GM19455 (cell line): ENCODE results near the gene MT1M.
"Not testable (repeated sequence)": the region's sequence is repeated elsewhere in the genome, so short reads cannot be mapped to it uniquely, and the experiment has no call there.

Source experiments
- ATAC-seq: cut with Tn5 transposase; IDR thresholded peaks from one replicate; pipeline ENCODE4 v1.9.1; 2021; ENCODE audit not compliant: unreplicated experiment

Gene MT1M

DNA sequence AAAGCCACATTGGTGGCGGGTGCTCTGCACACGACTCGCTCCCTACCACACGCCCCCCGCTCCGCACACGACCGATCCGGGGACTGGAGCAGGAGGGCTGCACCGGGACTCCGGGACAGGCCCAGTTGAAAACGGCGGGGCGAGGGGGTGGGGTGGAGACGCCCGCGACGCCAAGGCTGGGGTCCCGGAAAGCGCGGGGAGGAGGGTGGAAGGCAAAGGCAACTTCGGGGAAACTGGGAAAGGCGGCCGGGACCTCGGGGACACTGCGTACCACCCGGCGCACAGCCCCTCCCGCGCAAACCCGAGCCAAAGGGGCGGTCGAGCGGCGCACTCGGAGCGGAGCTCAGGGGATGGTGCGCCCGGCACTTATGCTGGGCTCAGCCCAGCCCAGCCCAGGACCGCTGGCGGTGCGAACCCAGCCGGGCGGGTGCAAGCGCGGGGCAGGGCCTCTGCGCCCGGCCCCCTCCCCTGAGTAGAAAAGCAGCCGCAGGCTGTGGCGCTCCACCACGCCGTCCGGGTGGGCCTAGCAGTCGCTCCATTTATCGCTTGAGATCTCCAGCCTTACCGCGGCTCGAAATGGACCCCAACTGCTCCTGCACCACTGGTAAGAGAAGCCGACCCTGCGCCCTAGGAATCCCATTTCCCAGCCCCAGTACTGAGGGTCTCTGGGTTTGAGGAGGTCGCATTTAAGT, at the start of gene MT1M:
MT1M (plus strand) TSS at position 504 of the 692 bp plus-strand sequence; CDS start at position 577, 73 bp downstream.
- ATAC-seq = no peak

DNA sequence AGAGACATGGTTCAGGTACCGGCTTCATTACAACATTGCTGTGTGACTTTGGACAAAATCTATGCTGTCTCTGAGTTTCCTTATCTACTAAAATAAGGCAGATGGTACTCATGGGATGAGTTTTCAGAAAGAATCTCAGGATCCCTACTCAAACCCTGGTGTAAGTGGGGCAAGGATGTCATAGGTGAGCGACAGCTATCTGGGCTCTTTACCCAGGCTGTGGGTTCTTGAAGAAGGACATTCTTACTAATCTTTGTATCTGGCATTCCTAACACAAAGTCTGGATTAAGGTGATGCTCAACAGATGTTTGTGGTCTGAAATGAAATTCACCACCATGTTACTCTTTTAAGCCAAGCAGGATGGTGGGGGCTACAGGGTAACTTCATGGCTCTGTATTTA, 49.5 kb upstream of the MT1M start:
- ATAC-seq = not testable (repeated sequence)

DNA sequence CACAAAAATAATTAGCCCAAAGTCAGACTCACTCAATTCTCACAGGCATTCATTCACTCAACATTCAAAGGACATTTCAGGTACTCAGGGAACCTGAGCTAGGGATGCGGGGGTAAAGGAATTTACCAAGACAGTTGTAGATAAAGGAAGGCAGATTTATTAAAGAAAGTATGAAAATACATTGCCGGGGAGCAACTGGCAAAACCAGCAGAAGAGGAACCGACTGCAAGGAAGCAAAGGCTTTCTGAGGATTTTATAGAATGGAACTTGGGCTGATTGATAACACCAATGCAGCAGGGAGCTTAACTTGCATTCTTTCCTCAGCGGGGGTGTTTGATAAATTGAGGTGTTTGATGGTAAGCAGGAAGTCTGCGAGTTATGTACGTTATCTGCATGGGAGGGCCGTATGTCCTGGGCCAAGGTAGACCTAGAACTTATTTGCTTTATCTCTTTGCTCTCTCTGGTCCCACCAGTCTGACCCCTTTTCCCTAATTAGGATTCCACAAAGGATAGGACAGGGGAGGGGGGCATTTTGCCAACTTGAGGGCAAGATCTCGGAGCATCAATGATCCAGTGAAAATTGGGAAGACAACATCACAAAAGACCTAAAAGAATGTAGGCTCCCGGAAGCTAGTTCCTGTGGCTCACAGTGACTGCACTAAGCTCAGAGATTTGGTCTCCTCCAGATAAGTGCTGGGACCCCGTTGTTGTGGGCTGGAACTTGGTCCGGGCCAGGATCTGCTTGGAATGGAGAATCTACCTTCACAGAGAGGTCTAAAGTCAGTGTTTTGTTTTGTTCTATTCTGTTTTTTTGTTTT, 48.9 kb upstream of the MT1M start:
- ATAC-seq = no peak

DNA sequence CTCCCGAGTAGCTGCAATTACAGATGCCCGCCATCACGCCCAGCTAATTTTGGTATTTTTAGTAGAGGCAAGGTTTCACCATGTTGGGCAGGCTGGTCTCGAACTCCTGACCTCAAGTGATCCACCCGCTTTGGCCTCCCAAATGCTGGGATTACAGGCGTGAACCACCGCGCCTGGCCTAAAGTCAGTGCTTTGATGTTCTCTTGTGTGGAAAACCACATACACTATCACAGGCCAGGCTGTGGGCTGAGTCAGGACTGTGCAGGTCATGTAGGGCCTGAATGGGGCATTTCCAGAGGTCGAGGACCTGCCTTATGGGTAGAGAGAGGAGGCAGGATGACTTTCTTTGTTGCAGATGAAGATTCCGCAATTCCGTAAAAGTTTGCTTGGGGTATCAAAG, 48.2 kb upstream of the MT1M start:
- no peak for ATAC-seq

DNA sequence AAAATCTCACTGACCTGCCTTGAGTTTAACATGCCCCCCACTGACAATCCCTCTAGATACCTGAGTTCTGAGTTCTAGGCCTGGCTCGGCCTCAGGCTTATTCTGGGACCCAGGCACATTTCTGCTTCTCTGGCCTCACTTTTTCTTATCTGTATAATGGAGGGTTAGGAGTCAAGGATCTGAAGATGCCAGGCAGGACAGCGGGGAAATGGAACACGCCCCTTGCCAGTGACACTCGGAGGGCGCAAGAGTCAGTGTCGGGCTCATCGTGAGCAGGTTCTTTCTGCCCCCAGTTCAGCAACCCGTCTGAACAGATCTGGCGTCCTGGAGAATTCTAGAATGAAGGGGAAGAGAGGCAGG, 43.7 kb upstream of the MT1M start:
- ATAC-seq = no peak

DNA sequence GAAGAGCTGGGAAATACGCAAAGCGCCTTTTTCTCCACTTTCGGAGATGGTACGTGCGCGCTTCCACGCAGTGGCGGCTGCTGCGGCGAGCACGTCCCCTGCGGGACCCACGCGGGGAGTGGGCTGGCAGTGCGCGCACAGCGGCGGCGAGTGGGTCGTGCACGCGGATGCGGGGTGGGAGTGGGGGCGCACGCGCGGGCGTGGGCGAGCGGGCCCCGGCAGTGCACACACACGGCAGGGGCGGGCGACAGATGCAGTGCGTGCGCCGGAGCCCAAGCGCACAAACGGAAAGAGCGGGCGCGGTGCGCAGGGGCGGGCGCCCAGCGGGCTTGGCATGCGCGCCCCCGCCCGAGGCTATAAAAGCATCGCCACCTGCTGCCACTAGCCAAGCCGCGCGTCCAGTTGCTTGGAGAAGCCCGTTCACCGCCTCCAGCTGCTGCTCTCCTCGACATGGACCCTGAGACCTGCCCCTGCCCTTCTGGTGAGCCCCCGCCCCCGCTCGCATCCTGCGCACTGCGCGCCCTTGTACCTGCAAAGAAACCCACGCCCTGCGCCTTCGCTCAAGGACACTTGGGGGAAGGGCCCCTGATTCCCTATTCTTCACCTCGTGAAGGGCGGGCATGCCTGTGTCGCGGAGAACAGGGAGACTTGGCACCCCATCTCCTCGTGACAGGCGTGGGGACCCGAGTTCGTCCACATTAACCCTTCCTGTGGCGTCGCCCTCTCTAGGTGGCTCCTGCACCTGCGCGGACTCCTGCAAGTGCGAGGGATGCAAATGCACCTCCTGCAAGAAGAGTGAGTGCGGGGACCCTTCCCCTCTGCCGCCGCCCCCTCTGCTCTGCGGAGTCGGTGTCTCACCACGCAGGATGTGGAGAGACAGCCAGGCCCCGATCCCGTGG, 43.1 kb upstream of the MT1M start, which contains the start of gene MT3:
MT3 (plus strand) TSS at position 388 of the 899 bp plus-strand sequence; CDS start at position 451, 63 bp downstream.
- ATAC-seq = no peak

DNA sequence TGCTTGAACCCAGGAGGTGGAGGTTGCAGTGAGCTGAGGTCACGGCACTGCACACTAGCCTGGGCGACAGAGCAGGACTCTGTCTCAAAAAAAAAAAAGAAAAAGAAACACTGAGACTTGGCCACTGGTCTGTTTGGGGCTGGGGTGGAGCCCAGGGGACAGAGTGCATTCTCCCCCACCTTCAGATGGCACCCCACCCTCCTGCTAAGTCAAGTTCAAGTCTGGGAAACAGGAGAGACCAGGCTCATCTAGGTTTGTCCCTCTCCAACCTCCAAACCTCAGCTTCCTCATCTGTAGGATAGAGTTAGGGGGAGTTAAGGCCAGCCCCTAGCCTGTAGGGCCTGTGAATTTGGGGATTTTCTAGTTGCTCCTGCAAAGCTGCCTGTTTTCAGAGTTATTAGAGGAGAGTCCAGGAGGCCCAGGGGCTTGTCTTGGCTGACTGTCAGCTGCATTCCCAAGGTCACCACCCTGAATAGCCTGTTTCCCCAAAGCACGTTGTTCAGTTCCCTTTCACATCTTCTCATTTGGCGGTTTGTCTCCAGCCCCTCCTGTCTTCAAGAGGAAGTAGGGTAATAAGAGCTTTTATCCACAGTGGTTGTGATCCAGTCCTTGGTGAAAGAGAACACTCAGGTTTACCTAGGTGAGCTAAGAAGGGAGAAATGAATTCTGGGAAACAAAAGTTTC, 40.9 kb upstream of the MT1M start:
- ATAC-seq = no peak

DNA sequence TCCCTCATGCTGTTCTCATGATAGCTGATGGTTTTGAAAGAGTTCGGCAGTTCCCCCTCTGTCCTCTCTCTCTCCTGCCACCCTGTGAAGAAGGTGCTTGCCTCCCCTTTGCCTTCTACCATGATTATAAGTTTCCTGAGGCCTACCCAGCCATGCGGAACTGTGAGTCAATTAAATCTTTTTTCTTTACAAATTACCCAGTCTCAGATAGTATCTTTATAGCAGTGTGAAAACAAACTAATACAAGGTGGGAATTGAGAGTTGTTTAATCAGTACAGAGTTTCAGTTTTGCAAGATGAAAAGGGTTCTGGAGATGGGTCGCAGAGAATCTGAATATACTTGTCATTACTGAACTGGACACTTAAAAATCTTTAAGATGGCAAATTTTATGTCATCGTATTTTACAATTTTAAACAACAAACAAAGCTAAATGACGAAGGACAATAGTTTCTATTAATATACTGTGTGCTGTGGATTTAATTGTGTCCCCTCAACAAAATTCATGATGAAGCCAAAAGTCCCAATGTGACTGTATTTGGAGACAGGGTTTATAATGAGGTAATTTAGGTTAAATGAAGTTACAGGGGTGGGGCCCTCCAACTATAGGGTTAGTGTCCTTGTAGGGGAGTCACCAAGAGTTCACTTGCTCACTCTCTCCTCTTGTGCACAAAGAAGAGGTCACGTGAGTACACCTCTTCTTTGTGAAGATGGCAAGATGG, 38.7 kb upstream of the MT1M start:
- ATAC-seq = no peak

DNA sequence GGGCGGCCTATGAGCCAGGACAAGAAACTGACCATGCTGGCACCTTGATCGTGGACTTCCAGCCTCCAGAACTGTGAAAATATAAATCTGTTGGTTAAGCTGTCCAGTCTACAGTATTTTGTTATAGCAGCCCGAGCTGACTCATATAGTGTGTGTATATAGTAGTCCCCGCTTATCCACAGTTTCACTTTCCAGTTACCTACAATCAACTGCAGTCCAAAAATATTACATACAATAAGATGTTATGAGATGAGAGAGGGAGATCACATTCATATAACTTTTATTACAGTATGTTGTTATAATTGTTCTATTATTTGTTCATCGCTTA, 38.2 kb upstream of the MT1M start:
- ATAC-seq = no peak

DNA sequence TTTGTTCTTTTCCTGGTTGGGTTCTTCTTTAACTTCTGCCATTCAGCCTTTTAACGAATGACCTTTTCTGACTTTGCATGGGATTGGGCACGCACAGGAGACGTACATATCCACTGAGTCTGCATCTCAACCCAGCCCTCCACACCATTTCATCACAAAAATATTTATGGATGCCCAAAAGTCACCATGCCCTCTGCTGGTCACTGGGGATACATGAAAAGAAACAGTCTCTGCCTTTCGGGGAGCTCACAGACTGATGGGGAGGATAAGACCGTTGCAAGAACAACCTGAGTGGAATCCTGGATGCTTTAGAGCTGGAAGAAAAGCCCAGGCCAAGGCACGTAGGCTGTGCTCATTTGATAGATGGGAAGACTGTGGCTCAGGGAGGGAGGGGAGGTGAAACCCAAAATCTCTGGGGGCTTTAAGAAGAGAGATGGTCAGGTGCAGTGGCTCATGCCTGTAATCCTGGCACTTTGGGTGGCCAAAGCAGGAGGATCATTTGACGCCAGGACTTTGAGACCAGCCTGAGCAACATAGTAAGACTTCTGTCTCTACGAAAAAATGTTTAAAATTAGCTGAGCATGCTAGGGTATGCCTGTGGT, 32.0 kb upstream of the MT1M start:
- ATAC-seq = no peak

DNA sequence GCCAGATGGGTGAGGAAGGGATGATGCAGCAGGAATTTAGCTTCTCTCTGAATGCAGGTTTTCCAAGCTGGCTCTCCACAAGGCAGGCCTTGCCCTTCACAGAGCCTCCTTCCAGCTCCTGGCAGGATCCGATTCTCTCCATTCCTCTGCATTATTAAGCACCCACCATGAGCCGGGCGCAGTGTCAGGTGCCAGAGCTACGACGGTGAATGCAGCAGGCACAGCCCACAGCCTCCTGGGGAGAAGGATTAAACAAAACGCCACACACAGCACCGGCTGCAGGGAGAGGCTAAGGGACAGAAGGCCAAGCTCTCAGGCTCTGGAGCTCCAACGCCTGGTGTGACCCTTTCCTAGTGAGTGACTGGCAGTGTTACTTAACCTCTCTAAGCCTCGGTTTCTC, 31.1 kb upstream of the MT1M start:
- ATAC-seq = no peak

DNA sequence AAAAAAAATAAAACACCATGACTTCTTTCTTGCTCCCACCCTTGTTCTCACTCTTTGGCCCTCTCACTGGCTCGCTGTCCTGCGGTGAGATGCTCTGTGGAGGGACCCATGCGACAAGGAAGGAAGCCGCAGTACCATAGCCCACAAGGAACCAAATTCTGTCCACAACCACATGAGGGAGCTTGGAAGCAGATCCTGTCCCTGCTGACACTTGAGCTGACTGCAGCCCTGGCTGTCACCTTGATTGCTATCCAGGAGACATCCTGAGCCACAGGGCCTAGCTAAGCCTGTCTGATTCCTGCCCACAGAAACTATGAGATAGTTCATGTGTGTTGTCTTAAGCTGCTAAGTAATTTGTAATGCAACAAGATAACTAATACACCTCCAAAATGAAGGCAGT, 28.9 kb upstream of the MT1M start:
- ATAC-seq = no peak

DNA sequence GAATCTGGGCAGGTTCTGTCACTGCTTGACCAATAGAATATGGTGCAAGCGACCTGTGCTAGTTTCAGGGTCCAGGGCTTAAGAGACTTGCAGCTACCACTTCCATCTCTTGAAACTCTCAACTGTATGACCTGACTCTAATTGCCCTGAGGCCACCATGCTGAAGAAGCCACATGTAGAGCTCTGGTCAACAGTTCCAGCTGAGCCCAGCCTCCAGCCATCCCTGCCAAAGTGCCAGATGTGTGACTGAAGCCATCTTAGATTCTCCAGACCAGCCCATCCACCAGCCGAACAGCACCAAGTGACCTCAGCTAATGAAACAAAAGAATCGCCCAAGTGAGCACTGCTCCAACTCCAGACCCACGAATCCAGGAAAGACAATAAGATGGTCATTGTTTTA, 27.5 kb upstream of the MT1M start:
- ATAC-seq = no peak

DNA sequence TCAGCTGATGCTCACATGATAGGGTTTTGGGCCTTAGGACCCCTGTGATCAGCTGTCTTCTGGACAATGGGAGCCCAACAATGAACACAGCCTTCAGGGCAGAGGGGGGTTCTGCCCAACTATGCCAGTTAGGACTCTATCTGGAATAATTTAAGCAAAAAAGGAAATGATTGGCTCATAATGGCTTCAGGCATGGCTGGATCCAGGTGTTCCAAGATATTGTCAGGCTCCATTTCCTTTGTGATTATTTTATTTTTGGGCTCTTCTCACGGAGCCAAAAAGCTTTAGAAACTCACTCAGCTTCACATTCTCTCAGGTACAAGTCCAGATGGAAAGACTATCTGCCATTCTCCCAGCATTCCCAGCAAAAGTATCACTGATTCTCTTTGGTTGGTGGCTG, 27.0 kb upstream of the MT1M start:
- no peak for ATAC-seq

DNA sequence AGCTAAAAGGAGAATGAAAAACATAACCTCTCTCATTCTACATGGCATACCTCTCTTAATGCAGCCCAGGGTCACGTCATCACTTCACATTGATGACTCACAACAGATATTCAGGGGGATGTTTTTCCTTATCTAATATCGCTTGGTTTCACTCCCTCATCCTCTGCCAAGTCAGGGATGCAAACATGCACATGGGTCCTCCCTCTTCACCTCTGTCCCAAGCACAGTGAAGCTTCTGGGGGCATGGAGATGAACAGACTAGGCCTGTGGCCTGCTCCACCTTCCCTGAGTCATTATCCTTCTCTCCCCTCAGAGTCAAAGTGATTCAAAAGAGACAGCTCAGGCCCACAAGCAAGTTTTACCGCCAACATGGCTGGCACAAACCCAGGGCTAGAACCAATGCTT, 26.4 kb upstream of the MT1M start:
- no peak for ATAC-seq

DNA sequence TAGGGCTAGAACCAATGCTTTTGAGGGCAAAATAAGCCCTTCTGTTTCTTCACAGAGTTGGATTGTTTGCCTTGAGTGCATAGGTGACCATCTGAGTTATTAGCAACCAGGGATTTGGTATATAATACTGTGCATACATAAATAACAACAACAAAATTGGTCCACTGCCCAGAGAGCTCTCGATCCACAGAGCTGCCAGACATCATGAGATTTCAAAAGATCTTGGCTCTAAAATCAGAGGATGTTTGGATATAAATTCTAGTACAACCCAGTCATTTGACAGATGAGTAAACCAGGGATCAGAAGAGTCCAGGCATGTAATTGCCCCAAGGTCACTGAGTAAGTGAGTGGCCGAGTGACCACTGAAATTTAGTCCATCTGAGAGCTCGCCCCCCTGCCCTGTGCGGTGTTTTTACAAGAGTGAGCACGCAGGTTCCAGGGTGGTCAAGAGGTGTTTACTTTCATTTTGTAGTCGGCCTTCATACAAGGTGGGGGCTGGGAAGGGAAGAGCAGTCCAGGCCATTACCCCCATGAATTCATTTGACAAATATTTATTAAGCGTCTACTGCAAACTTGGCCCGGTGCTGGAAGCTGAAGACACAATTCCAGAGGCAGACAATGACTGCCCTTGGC, 25.9 kb upstream of the MT1M start:
- no peak for ATAC-seq

DNA sequence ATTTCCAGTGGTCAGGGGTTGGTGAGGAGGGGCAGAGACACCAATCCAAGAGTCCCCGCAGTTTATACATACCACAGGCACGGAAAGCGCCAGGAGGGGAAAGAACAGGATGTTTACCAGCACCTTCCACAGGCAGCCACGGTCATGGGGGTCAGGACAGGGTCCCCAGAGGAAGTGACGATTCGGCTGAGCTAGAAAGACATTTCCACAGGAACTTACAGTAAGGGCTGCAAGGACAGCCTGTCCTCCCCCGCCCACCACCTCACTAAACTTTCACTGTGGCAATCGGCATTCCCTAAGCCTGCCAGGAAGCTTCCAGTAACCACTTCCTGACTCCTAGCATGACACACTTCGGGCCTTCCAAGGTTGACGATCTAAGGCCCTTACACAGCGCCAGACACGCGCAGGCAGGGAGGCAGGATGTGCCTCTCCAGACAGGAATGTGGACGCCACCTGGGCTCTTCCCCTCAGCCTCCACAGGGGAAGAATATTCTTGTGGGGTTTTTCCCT, 25.3 kb upstream of the MT1M start:
- ATAC-seq = no peak

DNA sequence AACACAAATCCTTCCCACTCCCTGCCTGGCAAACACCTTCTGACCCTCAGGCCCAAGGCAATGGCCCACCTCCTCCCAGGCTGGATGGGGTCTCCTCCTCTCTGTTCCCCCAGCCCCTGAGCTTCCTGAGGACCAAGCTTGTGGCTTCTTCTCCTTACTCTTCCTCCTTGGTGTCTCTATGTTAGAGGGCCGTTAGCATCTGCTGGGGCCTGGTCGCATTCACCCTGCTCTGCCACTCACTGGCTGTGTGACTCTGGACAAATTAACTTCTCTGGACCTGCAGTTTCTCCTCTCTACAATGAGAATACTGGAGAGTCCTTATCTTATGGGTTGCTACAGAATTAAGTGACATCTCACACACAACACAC, 24.8 kb upstream of the MT1M start:
- ATAC-seq = no peak
